Caco-2 (cell line): ENCODE data around the gene SCAPER. TPM values are rescaled to one million over a fixed set of nuclear protein-coding genes. Genes with fewer than 3 reads are reported as not detected.
"Not testable (repeated sequence)": the region's sequence is repeated elsewhere in the genome, so short reads cannot be mapped to it uniquely, and the experiment has no call there.

Experiments used
- BruUV-seq: library from RNA; stranded (reverse); fragments of 400-500 nt; replicated peaks from 2 replicates; lab custom pipeline; 2021; lab: Mats Ljungman, UMichigan
- CTCF ChIA-PET: fragments of 300-600 bp; sonication (Branson Sonifier 250); formaldehyde crosslinking; loops from one replicate; lab custom pipeline; 2022; ENCODE audit warnings: antibody characterized with exemption; lab: Charles Lee
- POLR2A ChIA-PET: fragments of 300-600 bp; sonication (Branson Sonifier 250); formaldehyde crosslinking; loops from one replicate; lab custom pipeline; 2022; ENCODE audit warnings: antibody characterized with exemption; lab: Charles Lee
- DNase-seq, 2 experiments: peaks; one replicate each; pipeline versions ENCODE4 v3.0.0 to v3.0.0-alpha.2; 2020 to 2022
- H3K27me3 ChIP-seq: replicated peaks from 2 replicates; pipeline ENCODE4 v1.6.0; 2011; ENCODE audit warnings: low read length; ENCODE audit not compliant: control insufficient read depth, insufficient read depth
- H3K36me3 ChIP-seq: 2 replicates; pipeline ENCODE4 v1.5.1; 2011; ENCODE audit warnings: low read length; ENCODE audit not compliant: control insufficient read depth, insufficient read depth
- H3K4me1 ChIP-seq: fragments of 250-450 bp; sonication (Bioruptor Pico); 2 replicates; pipeline ENCODE4 v1.5.1; 2020; ENCODE audit warnings: mild to moderate bottlenecking
- H3K4me3 ChIP-seq: 2 replicates; pipeline ENCODE4 v1.5.1; 2011; ENCODE audit warnings: low read depth, mild to moderate bottlenecking, control low read depth, low read length
- H3K9me3 ChIP-seq: fragments of 250-450 bp; sonication (Bioruptor Pico); 2 replicates; pipeline ENCODE4 v1.5.1; 2020; ENCODE audit warnings: mild to moderate bottlenecking, moderate library complexity
- H3K27ac Mint-ChIP-seq: one replicate; pipeline ENCODE4 v1.8.0; 2022; ENCODE audit warnings: mixed read lengths; ENCODE audit not compliant: unreplicated experiment
- H3K27me3 Mint-ChIP-seq: one replicate; pipeline ENCODE4 v1.8.0; 2022; ENCODE audit warnings: mixed read lengths; ENCODE audit not compliant: insufficient read depth, unreplicated experiment
- H3K36me3 Mint-ChIP-seq: one replicate; pipeline ENCODE4 v1.8.0; 2022; ENCODE audit warnings: mild to moderate bottlenecking, mixed read lengths; ENCODE audit not compliant: insufficient read depth, unreplicated experiment
- H3K4me1 Mint-ChIP-seq: one replicate; pipeline ENCODE4 v1.8.0; 2022; ENCODE audit warnings: low read depth, mixed read lengths; ENCODE audit not compliant: unreplicated experiment
- H3K4me3 Mint-ChIP-seq: one replicate; pipeline ENCODE4 v1.8.0; 2022; ENCODE audit warnings: mild to moderate bottlenecking, moderate library complexity, mixed read lengths; ENCODE audit not compliant: unreplicated experiment
- H3K9me3 Mint-ChIP-seq: one replicate; pipeline ENCODE4 v1.8.0; 2022; ENCODE audit warnings: mixed read lengths; ENCODE audit not compliant: unreplicated experiment
- intact Hi-C: fragments of 100-400 bp; cut with micrococcal nuclease; formaldehyde crosslinking; loops from one replicate; pipeline ENCODE4 v1.10.0; 2022; ENCODE audit not compliant: unreplicated experiment
- total RNA-seq: library from RNA; stranded (reverse); gene quantifications from 2 replicates; pipeline ENCODE4 v1.2.3, GENCODE V29; 2022
- TF ChIP-seq, protein P1 (sequence below), 2 experiments: fragments of 200-600 bp in 1 of 2; IDR thresholded peaks; 1 replicate in 1 of 2; 2 replicates in 1 of 2; pipeline versions ENCODE4 v1.5.1 to v1.8.0; 2011 to 2022; ENCODE audit warnings: antibody characterized with exemption in 1 of 2, control low read depth in 1 of 2, inconsistent platforms in 1 of 2, low read depth in 1 of 2, low read length in 1 of 2, mild to moderate bottlenecking in 1 of 2, moderate library complexity in 1 of 2; ENCODE audit not compliant: insufficient read depth in 1 of 2, severe bottlenecking in 1 of 2, unreplicated experiment in 1 of 2

The SCAPER gene
- total RNA-seq, 1 experiment from 2014 or later: 24.6 TPM

DNA sequence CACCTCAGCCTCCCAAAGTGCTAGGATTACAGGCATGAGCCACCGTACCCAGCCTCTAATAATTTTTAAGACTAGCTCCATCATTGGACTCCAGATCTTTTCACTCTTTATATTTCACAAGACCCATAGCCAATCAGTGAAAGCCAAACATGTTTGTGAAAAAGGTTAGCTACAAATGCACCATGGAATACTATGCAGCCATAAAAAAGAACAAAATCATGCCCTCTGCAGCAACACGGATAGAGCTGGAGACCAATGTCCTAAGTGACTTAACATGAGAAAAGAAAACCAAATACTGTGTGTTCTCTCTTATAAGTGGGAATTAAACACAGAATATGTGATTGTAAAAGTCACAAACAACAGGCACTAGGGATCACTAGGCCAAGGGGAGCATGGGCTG lies 3.2 kb downstream of the SCAPER start:
- Mint-ChIP-seq H3K36me3 (peaks cover 30% of the 10 kb centered on the region), H3K4me3 (no peak overlapping the region), H3K27ac (no peak overlapping the region), H3K27me3 (no peaks in the 10 kb centered on the region), H3K9me3 (peaks cover 15% of the 10 kb centered on the region), H3K4me1 (peaks cover 39% of the 10 kb centered on the region)
- no peak for DNase-seq
- no TSS peak for BruUV-seq
- CTCF ChIA-PET: no interaction called here
- Histone ChIP-seq H3K36me3 (no peaks in the 10 kb centered on the region), H3K4me3 (no peak overlapping the region), H3K9me3 (peaks cover 4% of the 10 kb centered on the region; the same call in 1 of the 2 replicates), H3K27me3 (no peaks in the 10 kb centered on the region), H3K4me1 (peaks cover 52% of the 10 kb centered on the region)
- intact Hi-C loops: no loop called here
- POLR2A ChIA-PET: interaction anchor here (0.6 kb wide), 1 partner anchor 48 kb away, joined by 8 read pairs; no protein-coding TSS in a partner anchor
- TF ChIP-seq, protein P1, sequence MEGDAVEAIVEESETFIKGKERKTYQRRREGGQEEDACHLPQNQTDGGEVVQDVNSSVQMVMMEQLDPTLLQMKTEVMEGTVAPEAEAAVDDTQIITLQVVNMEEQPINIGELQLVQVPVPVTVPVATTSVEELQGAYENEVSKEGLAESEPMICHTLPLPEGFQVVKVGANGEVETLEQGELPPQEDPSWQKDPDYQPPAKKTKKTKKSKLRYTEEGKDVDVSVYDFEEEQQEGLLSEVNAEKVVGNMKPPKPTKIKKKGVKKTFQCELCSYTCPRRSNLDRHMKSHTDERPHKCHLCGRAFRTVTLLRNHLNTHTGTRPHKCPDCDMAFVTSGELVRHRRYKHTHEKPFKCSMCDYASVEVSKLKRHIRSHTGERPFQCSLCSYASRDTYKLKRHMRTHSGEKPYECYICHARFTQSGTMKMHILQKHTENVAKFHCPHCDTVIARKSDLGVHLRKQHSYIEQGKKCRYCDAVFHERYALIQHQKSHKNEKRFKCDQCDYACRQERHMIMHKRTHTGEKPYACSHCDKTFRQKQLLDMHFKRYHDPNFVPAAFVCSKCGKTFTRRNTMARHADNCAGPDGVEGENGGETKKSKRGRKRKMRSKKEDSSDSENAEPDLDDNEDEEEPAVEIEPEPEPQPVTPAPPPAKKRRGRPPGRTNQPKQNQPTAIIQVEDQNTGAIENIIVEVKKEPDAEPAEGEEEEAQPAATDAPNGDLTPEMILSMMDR (IDR thresholded peaks at IDR 0.05; ENCODE audit: insufficient read depth in 1 of 2, low read depth in 1 of 2, low read length in 1 of 2, severe bottlenecking in 1 of 2, unreplicated experiment in 1 of 2): no peak

DNA sequence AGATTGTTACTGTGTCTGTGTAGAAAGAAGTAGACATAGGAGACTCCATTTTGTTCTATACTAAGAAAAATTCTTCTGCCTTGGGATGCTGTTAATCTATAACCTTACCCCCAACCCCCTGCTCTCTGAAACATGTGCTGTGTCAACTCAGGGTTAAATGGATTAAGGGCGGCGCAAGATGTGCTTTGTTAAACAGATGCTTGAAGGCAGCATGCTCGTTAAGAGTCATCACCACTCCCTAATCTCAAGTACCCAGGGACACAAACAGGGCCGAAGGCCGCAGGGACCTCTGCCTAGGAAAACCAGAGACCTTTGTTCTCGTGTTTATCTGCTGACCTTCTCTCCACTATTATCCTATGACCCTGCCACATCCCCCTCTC lies 5.2 kb downstream of the SCAPER start:
- H3K4me3 Mint-ChIP-seq, H3K27me3 Mint-ChIP-seq, H3K4me3 ChIP-seq, intact Hi-C loops, POLR2A ChIA-PET, DNase-seq, CTCF ChIA-PET, H3K27me3 ChIP-seq, H3K9me3 ChIP-seq, H3K36me3 ChIP-seq, BruUV-seq: not testable (repeated sequence)
- H3K4me1 ChIP-seq: peaks cover 43% of the 10 kb centered on the region
- peaks cover 28% of the 10 kb centered on the region for H3K4me1 Mint-ChIP-seq
- peak overlapping the region; percentile 81 for H3K27ac Mint-ChIP-seq
- H3K36me3 Mint-ChIP-seq: peaks cover 30% of the 10 kb centered on the region
- H3K9me3 Mint-ChIP-seq: peaks cover 15% of the 10 kb centered on the region

DNA sequence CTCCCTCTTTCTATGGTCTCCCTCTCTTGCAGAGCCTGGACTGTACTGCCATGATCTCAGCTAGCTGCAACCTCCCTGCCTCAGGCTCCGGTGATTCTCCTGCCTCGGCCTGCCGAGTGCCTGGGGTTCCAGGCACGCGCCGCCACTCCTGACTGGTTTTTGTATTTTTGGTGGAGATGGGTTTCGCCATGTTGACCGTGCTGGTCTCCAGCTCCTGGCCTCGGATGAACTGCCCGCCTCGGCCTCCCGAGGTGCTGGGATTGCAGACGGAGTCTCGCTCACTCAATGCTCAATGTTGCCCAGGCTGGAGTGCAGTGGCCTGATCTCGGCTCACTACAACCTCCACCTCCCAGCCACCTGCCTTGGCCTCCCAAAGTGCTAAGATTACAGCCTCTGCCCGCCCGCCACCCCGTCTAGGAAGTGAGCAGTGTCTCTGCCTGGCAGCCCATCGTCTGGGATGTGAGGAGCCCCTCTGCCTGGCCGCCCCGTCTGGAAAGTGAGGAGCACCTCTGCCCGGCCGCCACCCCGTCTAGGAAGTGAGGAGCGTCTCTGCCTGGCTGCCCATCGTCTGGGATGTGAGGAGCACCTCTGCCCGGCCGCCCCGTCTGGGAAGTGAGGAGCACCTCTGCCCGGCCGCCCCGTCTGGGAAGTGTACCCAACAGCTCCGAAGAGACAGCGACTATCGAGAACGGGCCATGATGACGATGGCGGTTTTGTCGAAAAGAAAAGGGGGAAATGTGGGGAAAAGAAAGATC lies 5.8 kb downstream of the SCAPER start:
- not testable (repeated sequence) for DNase-seq, H3K4me3 Mint-ChIP-seq
- peak overlapping the region; percentile 81 for H3K27ac Mint-ChIP-seq

DNA sequence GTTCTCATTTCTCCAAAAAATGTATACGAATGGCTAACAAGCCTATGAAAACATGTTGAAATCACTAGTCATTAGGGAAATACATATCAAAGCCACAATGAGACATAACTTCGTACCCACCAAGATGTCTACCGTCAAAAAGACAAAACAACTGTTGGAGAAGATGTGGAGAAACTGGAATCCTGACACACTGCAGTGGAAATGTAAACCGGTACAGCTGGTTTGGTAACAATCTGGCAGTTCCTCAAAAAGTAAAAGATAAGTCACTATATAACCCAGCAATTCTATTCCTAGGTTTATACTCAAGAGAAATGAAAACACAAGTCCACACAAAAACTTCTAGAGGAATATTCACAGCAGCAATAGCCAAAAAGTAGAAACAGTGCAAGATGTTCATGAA lies 7.0 kb downstream of the SCAPER start:
- intact Hi-C loops: no loop called here
- ChIA-PET CTCF (no interaction called here), POLR2A (no interaction called here)
- Mint-ChIP-seq H3K27me3 (no peaks in the 10 kb centered on the region), H3K9me3 (peaks cover 15% of the 10 kb centered on the region), H3K4me3 (no peak overlapping the region), H3K36me3 (peaks cover 25% of the 10 kb centered on the region), H3K4me1 (peaks cover 28% of the 10 kb centered on the region), H3K27ac (no peak overlapping the region)
- peaks cover 4% of the 10 kb centered on the region; the same call in 1 of the 2 replicates for H3K9me3 ChIP-seq
- TF ChIP-seq, protein P1 (IDR thresholded peaks at IDR 0.05; ENCODE audit: insufficient read depth in 1 of 2, low read depth in 1 of 2, low read length in 1 of 2, severe bottlenecking in 1 of 2, unreplicated experiment in 1 of 2): no peak
- BruUV-seq: no TSS peak
- peak in 1 of 2 experiments; percentile 43 for DNase-seq
- H3K4me1 ChIP-seq: peaks cover 32% of the 10 kb centered on the region
- no peaks in the 10 kb centered on the region for H3K36me3 ChIP-seq
- H3K27me3 ChIP-seq: no peaks in the 10 kb centered on the region
- no peak overlapping the region for H3K4me3 ChIP-seq

More for the DNA sequence above, 5.8 kb downstream of the SCAPER start:
- H3K9me3 ChIP-seq, H3K27me3 ChIP-seq, intact Hi-C loops, POLR2A ChIA-PET, BruUV-seq, CTCF ChIA-PET, H3K27me3 Mint-ChIP-seq, H3K36me3 ChIP-seq, H3K4me3 ChIP-seq: not testable (repeated sequence)
- peaks cover 30% of the 10 kb centered on the region for H3K36me3 Mint-ChIP-seq
- H3K4me1 ChIP-seq: peaks cover 43% of the 10 kb centered on the region
- peaks cover 15% of the 10 kb centered on the region for H3K9me3 Mint-ChIP-seq
- peaks cover 28% of the 10 kb centered on the region for H3K4me1 Mint-ChIP-seq
